ENCODE measurements around the gene SLC6A6.

DNA sequence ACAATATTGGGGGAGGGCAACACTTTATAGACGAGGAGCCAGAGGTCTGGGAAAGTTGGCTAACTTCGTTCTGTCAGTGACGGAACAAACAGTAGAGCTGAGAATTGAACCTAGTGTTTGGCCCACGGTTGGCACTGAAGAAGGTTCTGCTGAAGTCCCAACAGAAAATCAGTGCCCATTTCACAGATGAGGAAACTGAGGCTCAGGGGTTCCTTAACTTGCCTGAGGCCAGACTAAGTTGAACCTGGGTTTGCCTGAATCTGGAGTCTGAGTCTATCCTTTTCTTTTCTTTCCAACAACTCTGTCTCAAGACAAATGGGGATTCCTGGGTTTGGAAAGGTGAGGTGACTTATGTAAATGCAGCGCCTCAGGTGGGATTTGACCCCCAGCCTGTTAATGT lies 55.1 kb downstream of the SLC6A6 start:
- TF ChIP-seq PAX5 (IDR thresholded peaks at IDR 0.05; ENCODE audit: borderline replicate concordance, low read depth, low read length) (no peak), KAT2A (conservative IDR thresholded peaks at IDR 0.05; ENCODE audit: control insufficient read depth, low read depth, low read length) (no peak)

All from GM12878 (cell line).